HEK293 (cell line): ENCODE results near the gene S100A6.

Source experiments
- ZNF549 ChIP-seq: fragments of 450-650 bp; IDR thresholded peaks from 2 replicates; pipeline ENCODE4 v1.5.1; 2018; ENCODE audit warnings: missing biosample characterization, missing genetic modification characterization, mild to moderate bottlenecking, inconsistent platforms, moderate library complexity
- ZNF670 ChIP-seq: fragments of 450-650 bp; formaldehyde crosslinking; IDR thresholded peaks from 2 replicates; pipeline ENCODE4 v1.5.1; 2016; ENCODE audit warnings: missing biosample characterization, missing genetic modification characterization, low read depth
- ZSCAN30 ChIP-seq: fragments of 450-650 bp; IDR thresholded peaks from 2 replicates; pipeline ENCODE4 v1.5.1; 2018; ENCODE audit warnings: missing biosample characterization, mild to moderate bottlenecking, missing genetic modification characterization, moderate library complexity
- TF ChIP-seq, protein P1 (sequence below): fragments of 450-650 bp; formaldehyde crosslinking; IDR thresholded peaks from 2 replicates; pipeline ENCODE4 v1.5.1; 2016; ENCODE audit warnings: missing biosample characterization, missing genetic modification characterization
- TF ChIP-seq, protein P2 (sequence below): fragments of 450-650 bp; formaldehyde crosslinking; IDR thresholded peaks from 2 replicates; pipeline ENCODE4 v1.5.1; 2016; ENCODE audit warnings: missing biosample characterization, missing genetic modification characterization
- TF ChIP-seq, protein P3 (sequence below): fragments of 450-650 bp; formaldehyde crosslinking; IDR thresholded peaks from 2 replicates; pipeline ENCODE4 v1.5.1; 2016; ENCODE audit warnings: missing biosample characterization, missing genetic modification characterization, low read depth

DNA sequence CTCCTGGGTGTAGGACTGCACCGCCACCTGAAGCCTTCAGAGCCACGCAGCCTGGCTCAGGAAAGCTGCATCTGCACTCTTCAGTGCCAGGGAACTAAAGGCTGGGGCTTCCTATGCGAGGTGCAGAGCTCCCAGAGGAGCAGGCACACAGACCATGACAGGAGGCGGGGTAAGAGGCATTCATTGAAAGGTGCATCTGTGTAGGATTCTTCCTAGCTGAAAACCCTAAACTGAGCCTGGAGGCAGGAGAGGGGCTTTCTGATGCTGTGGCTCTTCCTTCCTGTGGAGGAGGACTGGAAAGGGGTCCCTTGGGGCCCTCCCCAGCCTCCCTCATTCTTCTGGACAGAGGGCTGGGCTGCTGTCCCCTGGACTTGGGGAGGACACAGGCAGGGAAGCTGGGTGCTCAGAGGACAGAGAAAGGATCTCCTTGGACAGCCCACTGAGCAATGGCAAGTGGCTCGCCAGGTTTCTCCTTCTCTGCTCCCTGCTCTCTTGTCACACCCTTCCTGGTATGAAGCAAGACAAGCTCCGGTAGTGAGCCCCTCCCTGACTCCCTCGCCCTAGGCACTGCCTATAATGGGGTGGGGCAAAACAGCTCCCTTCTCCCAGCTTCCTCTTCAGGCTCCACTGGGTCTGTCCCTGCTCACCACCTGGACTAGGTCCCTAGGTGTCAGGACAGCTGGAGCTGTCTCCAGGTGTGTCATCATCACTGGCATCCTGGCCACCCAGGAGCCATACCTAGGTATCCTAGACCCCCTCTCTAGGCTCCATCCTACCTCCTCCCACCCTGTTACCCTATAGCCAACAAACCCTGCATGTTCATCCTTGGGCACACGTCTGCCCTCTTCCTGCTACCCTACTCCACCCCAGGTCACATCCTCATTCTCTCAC lies 20.0 kb downstream of the S100A6 start:
- TF ChIP-seq ZNF670 (tag by site-specific recombination): no peak
- no peak for TF ChIP-seq ZNF549
- no peak for TF ChIP-seq ZSCAN30 (tag by site-specific recombination)
- TF ChIP-seq, protein P1, sequence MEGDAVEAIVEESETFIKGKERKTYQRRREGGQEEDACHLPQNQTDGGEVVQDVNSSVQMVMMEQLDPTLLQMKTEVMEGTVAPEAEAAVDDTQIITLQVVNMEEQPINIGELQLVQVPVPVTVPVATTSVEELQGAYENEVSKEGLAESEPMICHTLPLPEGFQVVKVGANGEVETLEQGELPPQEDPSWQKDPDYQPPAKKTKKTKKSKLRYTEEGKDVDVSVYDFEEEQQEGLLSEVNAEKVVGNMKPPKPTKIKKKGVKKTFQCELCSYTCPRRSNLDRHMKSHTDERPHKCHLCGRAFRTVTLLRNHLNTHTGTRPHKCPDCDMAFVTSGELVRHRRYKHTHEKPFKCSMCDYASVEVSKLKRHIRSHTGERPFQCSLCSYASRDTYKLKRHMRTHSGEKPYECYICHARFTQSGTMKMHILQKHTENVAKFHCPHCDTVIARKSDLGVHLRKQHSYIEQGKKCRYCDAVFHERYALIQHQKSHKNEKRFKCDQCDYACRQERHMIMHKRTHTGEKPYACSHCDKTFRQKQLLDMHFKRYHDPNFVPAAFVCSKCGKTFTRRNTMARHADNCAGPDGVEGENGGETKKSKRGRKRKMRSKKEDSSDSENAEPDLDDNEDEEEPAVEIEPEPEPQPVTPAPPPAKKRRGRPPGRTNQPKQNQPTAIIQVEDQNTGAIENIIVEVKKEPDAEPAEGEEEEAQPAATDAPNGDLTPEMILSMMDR (tag by site-specific recombination): no peak
- TF ChIP-seq, protein P2, sequence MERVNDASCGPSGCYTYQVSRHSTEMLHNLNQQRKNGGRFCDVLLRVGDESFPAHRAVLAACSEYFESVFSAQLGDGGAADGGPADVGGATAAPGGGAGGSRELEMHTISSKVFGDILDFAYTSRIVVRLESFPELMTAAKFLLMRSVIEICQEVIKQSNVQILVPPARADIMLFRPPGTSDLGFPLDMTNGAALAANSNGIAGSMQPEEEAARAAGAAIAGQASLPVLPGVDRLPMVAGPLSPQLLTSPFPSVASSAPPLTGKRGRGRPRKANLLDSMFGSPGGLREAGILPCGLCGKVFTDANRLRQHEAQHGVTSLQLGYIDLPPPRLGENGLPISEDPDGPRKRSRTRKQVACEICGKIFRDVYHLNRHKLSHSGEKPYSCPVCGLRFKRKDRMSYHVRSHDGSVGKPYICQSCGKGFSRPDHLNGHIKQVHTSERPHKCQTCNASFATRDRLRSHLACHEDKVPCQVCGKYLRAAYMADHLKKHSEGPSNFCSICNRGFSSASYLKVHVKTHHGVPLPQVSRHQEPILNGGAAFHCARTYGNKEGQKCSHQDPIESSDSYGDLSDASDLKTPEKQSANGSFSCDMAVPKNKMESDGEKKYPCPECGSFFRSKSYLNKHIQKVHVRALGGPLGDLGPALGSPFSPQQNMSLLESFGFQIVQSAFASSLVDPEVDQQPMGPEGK (tag by site-specific recombination): no peak
- TF ChIP-seq, protein P3, sequence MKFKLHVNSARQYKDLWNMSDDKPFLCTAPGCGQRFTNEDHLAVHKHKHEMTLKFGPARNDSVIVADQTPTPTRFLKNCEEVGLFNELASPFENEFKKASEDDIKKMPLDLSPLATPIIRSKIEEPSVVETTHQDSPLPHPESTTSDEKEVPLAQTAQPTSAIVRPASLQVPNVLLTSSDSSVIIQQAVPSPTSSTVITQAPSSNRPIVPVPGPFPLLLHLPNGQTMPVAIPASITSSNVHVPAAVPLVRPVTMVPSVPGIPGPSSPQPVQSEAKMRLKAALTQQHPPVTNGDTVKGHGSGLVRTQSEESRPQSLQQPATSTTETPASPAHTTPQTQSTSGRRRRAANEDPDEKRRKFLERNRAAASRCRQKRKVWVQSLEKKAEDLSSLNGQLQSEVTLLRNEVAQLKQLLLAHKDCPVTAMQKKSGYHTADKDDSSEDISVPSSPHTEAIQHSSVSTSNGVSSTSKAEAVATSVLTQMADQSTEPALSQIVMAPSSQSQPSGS (tag by site-specific recombination): no peak
